Adrenal gland (tissue), 12 donors: Measurements from ENCODE around the gene STOM. TPM values are rescaled to one million over a fixed set of nuclear protein-coding genes. Genes with fewer than 3 reads are reported as not detected.

ENCODE experiments used
- DNase-seq, 7 donors: peaks; one replicate each; pipeline ENCODE4 v3.0.0-alpha.2; 2019 to 2020
- H3K27ac ChIP-seq, 5 donors: fragments of 200-600 bp; sonication (generic) in 4 of 5; 1 replicate in 3 of 5; 2 replicates in 2 of 5; pipeline versions ENCODE4 v1.5.1 to v1.8.0; 2016 to 2020; ENCODE audit warnings: mild to moderate bottlenecking in 1 of 5
- H3K27me3 ChIP-seq: fragments of 200-600 bp; 2 replicates; pipeline ENCODE4 v1.8.0; 2021
- H3K36me3 ChIP-seq, 2 donors: fragments of 200-600 bp; replicated peaks in 1 of 2; 1 replicate in 1 of 2; 2 replicates in 1 of 2; pipeline versions ENCODE4 v1.5.1 to v1.8.0; 2018 to 2022
- H3K4me1 ChIP-seq, 2 donors: fragments of 200-600 bp; replicated peaks in 1 of 2; 1 replicate in 1 of 2; 2 replicates in 1 of 2; pipeline versions ENCODE4 v1.5.1 to v1.8.0; 2018 to 2021
- H3K4me3 ChIP-seq, 4 donors: fragments of 200-600 bp; sonication (generic) in 3 of 4; one replicate each; pipeline ENCODE4 v1.5.1; 2016 to 2018
- H3K9me3 ChIP-seq, 3 donors: fragments of 200-600 bp; sonication (generic) in 1 of 3; replicated peaks in 1 of 3; 1 replicate in 2 of 3; 2 replicates in 1 of 3; pipeline versions ENCODE4 v1.5.1 to v1.8.0; 2016 to 2021
- CTCF ChIP-seq, 6 experiments: fragments of 450-650 bp in 4 of 6; fragments of 200-600 bp in 2 of 6; sonication (generic) in 1 of 6; IDR thresholded peaks; 1 replicate in 5 of 6; 2 replicates in 1 of 6; pipeline versions ENCODE4 v1.5.1 to v1.8.0; 2016 to 2021; ENCODE audit warnings: antibody characterized with exemption in 6 of 6, mild to moderate bottlenecking in 2 of 6, moderate library complexity in 1 of 6
- POLR2A ChIP-seq, 2 donors: fragments of 450-650 bp; IDR thresholded peaks; one replicate each; pipeline ENCODE4 v1.6.1; 2017; ENCODE audit warnings: antibody characterized with exemption in 2 of 2, mild to moderate bottlenecking in 2 of 2, moderate library complexity in 1 of 2
- WGBS, 4 donors: extraction: QIAGEN DNeasy Blood & Tissue Kit in 2 of 4; methylation state at CpG; one replicate each; pipeline versions ENCODE4 v1.1.5 to v1.1.7; 2013 to 2017; 5-methylcytosine and 5-hydroxymethylcytosine counted together
- intact Hi-C, 2 donors: fragments of 100-400 bp; cut with DNase I; formaldehyde crosslinking; loops; one replicate each; pipeline versions ENCODE4 v1.14.1 to v1.15.0; 2022 to 2023
- polyA plus RNA-seq, 3 donors: library from polyadenylated mRNA; stranded (reverse); fragments of 200-250 nt in 2 of 3; fragments of 350-450 nt in 1 of 3; fragmentation: Illumina TruSeq in 1 of 3; extraction: RNeasy Lipid Tissue Mini Kit (QIAGEN cat#74804) in 1 of 3; gene quantifications; one replicate each; pipeline ENCODE4 v1.2.3, GENCODE V29; 2013 to 2014
- total RNA-seq, 9 donors: library from RNA; depleted of rRNA in 4 of 9; stranded (reverse); fragments of >200 nt in 4 of 9; fragments of 120-200 nt in 1 of 9; fragmentation: NEBNext Ultra II Directional in 1 of 9; extraction: Animal tissue kit (Norgen Biotek cat#: 25700) in 1 of 9; gene quantifications; one replicate each; pipeline versions ENCODE4 v1.1.0 to v1.2.4, GENCODE V29; 2013 to 2023
- donor health status: healthy with polysubstance abuse.
- donor health status: Bipolar disorder and iron deficiency.
- donor health status: DM: yes; HTN: yes; CAD: no.
- donor health status: DM: no; HTN: no; CAD: no.
- donor health status: DM: no; HTN: no; CAD: no.
- donor health status: DM: yes; HTN: yes; CAD: no.

STOM gene
- total and polyA plus RNA-seq, 12 donors = 104 to 427 (median 211) TPM

- DNase-seq = no peak
- WGBS, 4 donors = 82 to 87% (median 85%) methylated on average over 4 of the region's 4 CpGs
- H3K4me1 ChIP-seq = peaks cover 4 to 23% of the 10 kb centered on the region in 2 donors
- H3K27ac ChIP-seq = no peak overlapping the region
- intact Hi-C loops = no loop called here
- H3K9me3 ChIP-seq = no peaks in the 10 kb centered on the region
- no peaks in the 10 kb centered on the region for H3K27me3 ChIP-seq
- no peak overlapping the region for H3K4me3 ChIP-seq
- H3K36me3 ChIP-seq = no peaks in the 10 kb centered on the region
- TF ChIP-seq CTCF (IDR thresholded peaks at IDR 0.05) (peak; percentile 19 to 76 (median 48)), POLR2A (IDR thresholded peaks at IDR 0.05) (no peak)
These were observed 6.3 kb upstream of the STOM start for GRCh38 chr9:121376214-121376830.

DNA sequence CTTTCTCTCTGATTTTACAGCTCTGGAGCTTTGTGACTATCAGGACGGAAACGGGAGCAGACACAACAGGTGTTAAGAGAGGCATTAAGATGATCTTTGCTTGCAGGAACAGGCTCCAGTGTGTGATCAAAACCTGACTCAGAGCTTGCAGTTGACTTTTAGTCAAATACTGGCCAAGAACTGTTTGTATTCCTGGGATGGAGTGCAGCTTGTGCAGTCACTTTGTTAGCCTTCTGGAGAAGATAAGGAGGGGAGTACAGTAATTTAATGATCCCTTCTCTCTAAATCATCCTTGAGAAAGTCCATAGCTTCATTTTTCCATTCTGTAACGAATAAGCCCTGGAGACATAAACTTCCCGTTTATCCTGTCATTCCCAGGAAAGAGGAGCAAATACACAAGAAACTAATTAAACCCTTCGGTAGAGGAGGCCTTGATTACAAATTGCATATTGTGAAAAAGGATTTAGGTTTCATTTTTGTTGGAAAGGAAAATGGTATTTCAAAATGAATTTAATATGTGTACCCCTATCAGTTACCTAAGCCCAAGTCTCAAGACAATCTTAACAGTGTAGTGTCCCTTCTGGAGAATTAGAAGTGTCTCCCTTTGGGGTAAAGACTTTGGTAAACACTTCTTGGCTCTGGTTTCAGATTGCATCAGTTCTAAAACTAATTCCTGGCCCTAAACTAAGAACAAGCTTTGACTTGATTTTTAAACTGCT lies 3.1 kb upstream of the STOM start:
- TF ChIP-seq CTCF (IDR thresholded peaks at IDR 0.05) (no peak), POLR2A (IDR thresholded peaks at IDR 0.05) (no peak)
- DNase-seq = peak in 2 of 7 donors; percentile 28 to 29
- Histone ChIP-seq H3K4me1 (peaks cover 20 to 33% of the 10 kb centered on the region in 2 donors), H3K9me3 (no peaks in the 10 kb centered on the region), H3K27ac (peak overlapping the region in 2 of 5 donors; percentile 93 to 98), H3K36me3 (no peaks in the 10 kb centered on the region), H3K4me3 (no peak overlapping the region), H3K27me3 (no peaks in the 10 kb centered on the region)
- intact Hi-C loops = loop anchor here (5.0 kb wide), 2 partner anchors 46 to 51 kb away; no protein-coding TSS in a partner anchor
- 31 to 48% (median 47%) methylated on average over 5 of the region's 5 CpGs for WGBS, 4 donors

DNA sequence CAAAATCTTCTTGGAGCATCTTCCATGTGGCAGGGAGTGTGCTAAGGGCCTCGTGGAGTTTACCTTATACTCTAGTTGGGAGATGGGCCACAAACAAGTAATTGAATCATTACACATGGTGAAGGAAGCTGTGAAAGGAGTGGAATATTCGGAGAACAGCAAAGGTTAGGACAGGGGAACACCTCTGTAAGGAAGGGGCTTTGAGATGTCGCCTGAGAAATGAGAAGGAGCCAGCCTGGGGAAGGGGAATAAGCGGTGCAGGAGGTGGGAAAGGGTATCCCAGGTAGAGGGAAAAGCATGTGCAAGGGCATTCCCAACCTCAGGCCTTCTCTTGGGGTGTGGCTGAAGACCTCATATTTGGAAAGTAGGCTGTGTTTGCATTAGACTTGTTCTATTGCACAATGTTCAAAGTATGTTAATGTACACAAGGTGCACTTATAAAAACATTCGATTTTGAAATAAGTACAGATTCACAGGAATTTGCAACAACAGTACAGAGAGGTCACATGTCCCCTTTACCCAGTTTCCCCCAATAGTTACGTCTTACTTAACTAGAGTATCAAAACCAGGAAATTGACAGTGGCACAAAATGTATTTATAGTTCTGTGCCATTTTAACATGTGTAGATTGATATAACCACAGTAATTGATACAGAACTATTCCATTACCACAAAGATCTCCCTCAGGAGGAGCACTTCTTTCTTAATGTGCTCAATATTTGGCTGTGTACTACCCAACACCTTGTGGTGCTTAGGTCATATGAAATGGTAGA lies 2.4 kb upstream of the STOM start:
- WGBS, 4 donors = 84 to 90% (median 84%) methylated on average over 6 of the region's 6 CpGs
- Histone ChIP-seq H3K4me3 (no peak overlapping the region), H3K9me3 (no peaks in the 10 kb centered on the region), H3K27ac (peak overlapping the region in 3 of 5 donors; percentile 17 to 98 (median 93)), H3K4me1 (peaks cover 23 to 41% of the 10 kb centered on the region in 2 donors), H3K27me3 (no peaks in the 10 kb centered on the region), H3K36me3 (no peaks in the 10 kb centered on the region)
- intact Hi-C loops = loop anchor here (5.0 kb wide), 2 partner anchors 45 to 50 kb away; no protein-coding TSS in a partner anchor
- no peak for DNase-seq
- no peak for TF ChIP-seq CTCF (IDR thresholded peaks at IDR 0.05)
- no peak for TF ChIP-seq POLR2A (IDR thresholded peaks at IDR 0.05)
